ENCODE results near the gene STARD5. TPM values are rescaled to one million over a fixed set of nuclear protein-coding genes. Genes with fewer than 3 reads are reported as not detected.

The STARD5 gene
- total RNA-seq, 1 donor from 2014 or later = 8.5 TPM

DNA sequence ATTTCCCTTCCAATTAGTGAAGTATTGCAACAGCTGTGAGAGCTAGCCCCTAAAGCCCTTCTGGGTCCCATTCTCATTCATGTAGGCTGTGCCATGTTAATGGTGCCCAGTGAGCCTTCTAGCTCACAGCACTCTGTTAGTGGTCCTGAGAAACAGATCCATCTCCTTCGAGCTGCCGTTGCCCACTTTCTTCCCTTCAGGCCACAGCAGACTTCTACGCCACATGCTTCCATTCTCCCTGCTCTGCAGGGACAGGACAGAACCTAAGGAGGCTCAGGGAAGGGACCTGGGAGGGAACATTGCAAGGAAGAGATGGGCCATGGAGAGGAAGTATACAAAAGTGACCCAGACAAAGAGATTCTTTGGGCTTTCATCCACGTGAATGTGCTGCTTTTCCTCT is 11.7 kb upstream of the STARD5 start:
- H3K4me1 Mint-ChIP-seq = no peaks in the 10 kb centered on the region
- H3K36me3 Mint-ChIP-seq = no peaks in the 10 kb centered on the region
- H3K27me3 Mint-ChIP-seq (ENCODE audit: insufficient read depth, low read depth) = peaks cover 2% of the 10 kb centered on the region
- no peak overlapping the region for H2AFZ ChIP-seq (replicated peaks)
- no peaks in the 10 kb centered on the region for H3K36me3 ChIP-seq
- no peaks in the 10 kb centered on the region for H3K27me3 ChIP-seq
- no peak for DNase-seq (ENCODE audit: low spot score)
- H4K20me1 ChIP-seq (ENCODE audit: low read depth) = no peaks in the 10 kb centered on the region
- no peaks in the 10 kb centered on the region for H3K4me1 ChIP-seq
- TF ChIP-seq, protein P1, sequence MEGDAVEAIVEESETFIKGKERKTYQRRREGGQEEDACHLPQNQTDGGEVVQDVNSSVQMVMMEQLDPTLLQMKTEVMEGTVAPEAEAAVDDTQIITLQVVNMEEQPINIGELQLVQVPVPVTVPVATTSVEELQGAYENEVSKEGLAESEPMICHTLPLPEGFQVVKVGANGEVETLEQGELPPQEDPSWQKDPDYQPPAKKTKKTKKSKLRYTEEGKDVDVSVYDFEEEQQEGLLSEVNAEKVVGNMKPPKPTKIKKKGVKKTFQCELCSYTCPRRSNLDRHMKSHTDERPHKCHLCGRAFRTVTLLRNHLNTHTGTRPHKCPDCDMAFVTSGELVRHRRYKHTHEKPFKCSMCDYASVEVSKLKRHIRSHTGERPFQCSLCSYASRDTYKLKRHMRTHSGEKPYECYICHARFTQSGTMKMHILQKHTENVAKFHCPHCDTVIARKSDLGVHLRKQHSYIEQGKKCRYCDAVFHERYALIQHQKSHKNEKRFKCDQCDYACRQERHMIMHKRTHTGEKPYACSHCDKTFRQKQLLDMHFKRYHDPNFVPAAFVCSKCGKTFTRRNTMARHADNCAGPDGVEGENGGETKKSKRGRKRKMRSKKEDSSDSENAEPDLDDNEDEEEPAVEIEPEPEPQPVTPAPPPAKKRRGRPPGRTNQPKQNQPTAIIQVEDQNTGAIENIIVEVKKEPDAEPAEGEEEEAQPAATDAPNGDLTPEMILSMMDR (IDR thresholded peaks at IDR 0.05) = no peak
- no peak for TF ChIP-seq EZH2 (IDR thresholded peaks at IDR 0.05)
- no peak for TF ChIP-seq EZH2phosphoT487 (IDR thresholded peaks at IDR 0.05)
- no peak overlapping the region for H3K4me3 ChIP-seq
- H3K9me3 Mint-ChIP-seq = no peaks in the 10 kb centered on the region
- H3K4me3 Mint-ChIP-seq = no peak overlapping the region
- H3K27ac ChIP-seq = no peak overlapping the region
- H3K4me2 ChIP-seq = no peak overlapping the region
- H3K79me2 ChIP-seq (ENCODE audit: low read depth) = no peaks in the 10 kb centered on the region
- no peak overlapping the region for H3K27ac Mint-ChIP-seq
- H3K9ac ChIP-seq = no peak overlapping the region
- no peaks in the 10 kb centered on the region for H3F3A ChIP-seq (ENCODE audit: low read depth)
- no peaks in the 10 kb centered on the region for H3K9me3 ChIP-seq (ENCODE audit: low read depth)

DNA sequence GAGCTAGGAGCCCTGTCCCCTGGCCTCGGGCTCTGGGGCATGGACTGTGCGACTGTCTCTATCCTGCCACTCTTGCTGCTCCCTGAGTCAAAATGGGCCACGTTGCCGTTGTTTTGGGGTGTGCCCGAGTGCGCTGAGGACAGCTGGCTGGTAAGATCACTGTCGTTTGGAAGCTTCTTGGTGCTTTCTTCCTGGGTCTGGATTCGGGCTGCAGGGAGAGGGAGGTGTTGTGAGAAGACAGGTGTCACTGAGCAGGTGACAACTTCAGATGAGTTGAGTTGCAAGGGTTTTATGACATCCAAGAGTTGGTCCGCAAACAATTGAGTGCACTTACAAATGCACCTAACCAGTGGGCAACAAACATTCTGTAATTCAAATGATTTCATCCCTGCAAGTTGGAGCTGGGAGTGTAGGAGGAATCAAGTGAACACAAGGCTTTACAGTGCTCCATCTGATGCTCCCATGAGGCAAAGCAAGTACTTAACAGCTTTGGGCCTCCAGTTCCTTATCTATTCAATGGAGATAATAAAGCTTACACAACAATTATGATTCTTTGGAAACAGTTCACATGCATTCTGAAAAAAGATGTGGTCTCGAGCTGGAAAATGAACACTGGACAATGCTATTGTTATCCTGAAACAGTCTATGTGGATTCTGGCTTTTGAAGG is 11.0 kb upstream of the STARD5 start:
- Mint-ChIP-seq H3K27ac (no peak overlapping the region), H3K4me1 (no peaks in the 10 kb centered on the region), H3K27me3 (ENCODE audit: insufficient read depth, low read depth) (peaks cover 4% of the 10 kb centered on the region), H3K36me3 (no peaks in the 10 kb centered on the region), H3K9me3 (no peaks in the 10 kb centered on the region), H3K4me3 (no peak overlapping the region)
- no peak overlapping the region for H3K9ac ChIP-seq
- H3K27me3 ChIP-seq = no peaks in the 10 kb centered on the region
- H3K9me3 ChIP-seq (ENCODE audit: low read depth) = no peaks in the 10 kb centered on the region
- H3K4me1 ChIP-seq = no peaks in the 10 kb centered on the region
- DNase-seq (ENCODE audit: low spot score) = no peak
- no peak overlapping the region for H3K4me2 ChIP-seq
- H3K79me2 ChIP-seq (ENCODE audit: low read depth) = no peaks in the 10 kb centered on the region
- H3K36me3 ChIP-seq = no peaks in the 10 kb centered on the region
- TF ChIP-seq, protein P1 (IDR thresholded peaks at IDR 0.05) = no peak
- TF ChIP-seq EZH2phosphoT487 (IDR thresholded peaks at IDR 0.05) = no peak
- TF ChIP-seq EZH2 (IDR thresholded peaks at IDR 0.05) = no peak
- H2AFZ ChIP-seq (replicated peaks) = no peak overlapping the region
- no peaks in the 10 kb centered on the region for H3F3A ChIP-seq (ENCODE audit: low read depth)
- no peaks in the 10 kb centered on the region for H4K20me1 ChIP-seq (ENCODE audit: low read depth)
- H3K27ac ChIP-seq = no peak overlapping the region
- H3K4me3 ChIP-seq = no peak overlapping the region

DNA sequence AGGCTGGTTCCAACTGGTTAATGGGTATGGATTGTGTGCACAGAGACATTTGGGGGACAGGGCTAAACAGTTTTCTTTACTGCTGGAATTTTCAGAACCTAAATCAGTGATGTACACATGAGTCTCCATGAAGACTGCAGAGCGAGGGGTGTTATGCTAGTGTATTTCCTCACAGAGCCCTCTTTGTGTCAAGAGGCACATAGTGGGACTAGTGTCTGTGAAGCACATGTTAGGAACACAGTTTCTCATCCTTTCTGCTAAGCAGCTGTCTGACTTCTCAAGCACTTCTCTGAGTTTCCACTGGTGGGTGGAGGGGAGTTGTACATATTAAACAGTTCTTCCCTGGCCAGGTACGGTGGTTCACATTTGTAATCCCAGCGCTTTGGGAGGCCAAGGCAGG is 9.4 kb upstream of the STARD5 start:
- no peaks in the 10 kb centered on the region for H3K36me3 Mint-ChIP-seq
- peak overlapping the region; percentile 57 for H3K27ac Mint-ChIP-seq
- TF ChIP-seq EZH2phosphoT487 (IDR thresholded peaks at IDR 0.05) (no peak), EZH2 (IDR thresholded peaks at IDR 0.05) (no peak)
- TF ChIP-seq, protein P1 (IDR thresholded peaks at IDR 0.05) = no peak
- Histone ChIP-seq H3K9me3 (ENCODE audit: low read depth) (no peaks in the 10 kb centered on the region), H3K4me2 (no peak overlapping the region), H3F3A (ENCODE audit: low read depth) (no peaks in the 10 kb centered on the region), H3K27me3 (no peaks in the 10 kb centered on the region), H4K20me1 (ENCODE audit: low read depth) (no peaks in the 10 kb centered on the region), H3K36me3 (no peaks in the 10 kb centered on the region), H3K27ac (no peak overlapping the region), H2AFZ (replicated peaks) (no peak overlapping the region), H3K4me1 (no peaks in the 10 kb centered on the region), H3K79me2 (ENCODE audit: low read depth) (no peaks in the 10 kb centered on the region), H3K9ac (no peak overlapping the region), H3K4me3 (no peak overlapping the region)
- DNase-seq (ENCODE audit: low spot score) = no peak
- H3K27me3 Mint-ChIP-seq (ENCODE audit: insufficient read depth, low read depth) = peaks cover 4% of the 10 kb centered on the region
- no peaks in the 10 kb centered on the region for H3K4me1 Mint-ChIP-seq
- no peak overlapping the region for H3K4me3 Mint-ChIP-seq
- no peaks in the 10 kb centered on the region for H3K9me3 Mint-ChIP-seq
